GM23338 (cell line): ENCODE results near the gene ADPGK. TPM values are rescaled to one million over a fixed set of nuclear protein-coding genes. Genes with fewer than 3 reads are reported as not detected.
A peak's percentile ranks its signal among the peaks of the same experiment; 100 is the strongest.

Experiments used
- ATAC-seq: fragments of 200-7000 bp; cut with Tn5 transposase; 3 replicates; pipeline ENCODE4 v1.9.1; 2020
- DNase-seq: peaks from one replicate; pipeline ENCODE4 v3.0.0-alpha.2; 2015; ENCODE audit warnings: low spot score
- H2AFZ ChIP-seq: fragments of 200-600 bp; sonication (generic); 2 replicates; pipeline ENCODE4 v1.8.0; 2016; ENCODE audit warnings: antibody characterized with exemption, mild to moderate bottlenecking, moderate library complexity
- H3F3A ChIP-seq: fragments of 200-600 bp; sonication (generic); replicated peaks from 2 replicates; pipeline ENCODE4 v1.8.0; 2017; ENCODE audit warnings: antibody characterized with exemption, mixed run types, low read depth
- H3K27ac ChIP-seq: fragments of 200-600 bp; sonication (generic); 2 replicates; pipeline ENCODE4 v1.6.1; 2016; ENCODE audit warnings: low read depth
- H3K27me3 ChIP-seq: fragments of 200-600 bp; sonication (generic); 2 replicates; pipeline ENCODE4 v1.8.0; 2016; ENCODE audit warnings: mild to moderate bottlenecking, mixed run types, moderate library complexity; ENCODE audit not compliant: insufficient read depth
- H3K36me3 ChIP-seq: fragments of 200-600 bp; sonication (generic); 2 replicates; pipeline ENCODE4 v1.8.0; 2016; ENCODE audit warnings: mild to moderate bottlenecking; ENCODE audit not compliant: insufficient read depth
- H3K4me1 ChIP-seq: fragments of 200-600 bp; sonication (generic); 2 replicates; pipeline ENCODE4 v1.8.0; 2016; ENCODE audit warnings: mild to moderate bottlenecking, moderate library complexity; ENCODE audit not compliant: insufficient read depth
- H3K4me2 ChIP-seq: fragments of 200-600 bp; sonication (generic); 2 replicates; pipeline ENCODE4 v1.7.1; 2017; ENCODE audit warnings: mixed run types
- H3K4me3 ChIP-seq: fragments of 200-600 bp; sonication (generic); 2 replicates; pipeline ENCODE4 v1.6.1; 2016; ENCODE audit warnings: mixed run types
- H3K79me2 ChIP-seq: fragments of 200-600 bp; sonication (generic); replicated peaks from 2 replicates; pipeline ENCODE4 v1.8.0; 2017; ENCODE audit warnings: mild to moderate bottlenecking; ENCODE audit not compliant: insufficient read depth
- H3K9me2 ChIP-seq: fragments of 200-600 bp; sonication (generic); 2 replicates; pipeline ENCODE4 v1.8.0; 2017; ENCODE audit not compliant: insufficient read depth
- H4K20me1 ChIP-seq: fragments of 200-600 bp; sonication (generic); replicated peaks from 2 replicates; pipeline ENCODE4 v1.8.0; 2017; ENCODE audit warnings: mild to moderate bottlenecking; ENCODE audit not compliant: insufficient read depth
- H3K27ac Mint-ChIP-seq: 2 replicates; pipeline ENCODE4 v1.8.0; 2020; ENCODE audit warnings: inconsistent platforms, mild to moderate bottlenecking, moderate library complexity, mixed read lengths
- H3K27me3 Mint-ChIP-seq: 3 replicates; pipeline ENCODE4 v1.8.0; 2022; ENCODE audit warnings: low read depth, mild to moderate bottlenecking, moderate library complexity, mixed read lengths, inconsistent platforms; ENCODE audit not compliant: insufficient read depth, poor library complexity
- H3K36me3 Mint-ChIP-seq: 3 replicates; pipeline ENCODE4 v1.8.0; 2021; ENCODE audit warnings: low read depth, mild to moderate bottlenecking, inconsistent platforms, moderate library complexity, mixed read lengths
- H3K4me1 Mint-ChIP-seq: 3 replicates; pipeline ENCODE4 v1.8.0; 2020; ENCODE audit warnings: mild to moderate bottlenecking, inconsistent platforms, mixed read lengths
- H3K4me3 Mint-ChIP-seq: 3 replicates; pipeline ENCODE4 v1.8.0; 2021; ENCODE audit warnings: moderate library complexity, mild to moderate bottlenecking, inconsistent platforms, mixed read lengths
- H3K9me3 Mint-ChIP-seq: 3 replicates; pipeline ENCODE4 v1.8.0; 2020; ENCODE audit warnings: moderate library complexity, mild to moderate bottlenecking, inconsistent platforms, mixed read lengths
- CTCF ChIP-seq, 2 experiments: fragments of 200-600 bp in 1 of 2; sonication (generic) in 1 of 2; conservative IDR thresholded peaks; 2 replicates each; pipeline versions ENCODE4 v1.5.1 to v1.6.1; 2016 to 2017; ENCODE audit warnings: antibody characterized with exemption in 2 of 2, low read depth in 2 of 2, mild to moderate bottlenecking in 2 of 2, moderate library complexity in 1 of 2
- EZH2 ChIP-seq: fragments of 200-600 bp; sonication (generic); IDR thresholded peaks from one replicate; pipeline ENCODE4 v1.8.0; 2017; ENCODE audit warnings: antibody characterized with exemption, mild to moderate bottlenecking, low read depth; ENCODE audit not compliant: unreplicated experiment
- EZH2phosphoT487 ChIP-seq: fragments of 200-600 bp; sonication (generic); IDR thresholded peaks from one replicate; pipeline ENCODE4 v1.8.1; 2018; ENCODE audit warnings: antibody characterized with exemption; ENCODE audit not compliant: unreplicated experiment
- JUNB ChIP-seq: IDR thresholded peaks from one replicate; pipeline ENCODE4 v1.6.1; 2016; ENCODE audit warnings: antibody characterized with exemption; ENCODE audit not compliant: unreplicated experiment
- NANOG ChIP-seq: IDR thresholded peaks from 2 replicates; pipeline ENCODE4 v1.6.1; 2016; ENCODE audit warnings: antibody characterized with exemption, borderline replicate concordance
- POLR2AphosphoS5 ChIP-seq: IDR thresholded peaks from 2 replicates; pipeline ENCODE4 v1.6.1; 2016; ENCODE audit warnings: antibody characterized with exemption, low read depth
- STAT1 ChIP-seq: IDR thresholded peaks from one replicate; pipeline ENCODE4 v1.6.1; 2016; ENCODE audit warnings: antibody characterized with exemption; ENCODE audit not compliant: unreplicated experiment
- ZNF114 ChIP-seq: fragments of 250-450 bp; sonication (Bioruptor Pico); IDR thresholded peaks from 2 replicates; pipeline ENCODE4 v1.5.0; 2020; ENCODE audit warnings: mild to moderate bottlenecking, moderate library complexity
- ZNF331 ChIP-seq: fragments of 250-450 bp; sonication (Bioruptor Pico); IDR thresholded peaks from 2 replicates; pipeline ENCODE4 v1.5.0; 2020; ENCODE audit warnings: low read depth, mild to moderate bottlenecking, moderate library complexity
- polyA plus RNA-seq: library from polyadenylated mRNA; unstranded; fragments of >200 nt; fragmentation: Nextera tagmentation; extraction: Ambion mirVana; gene quantifications from 2 replicates; pipeline ENCODE4 v1.2.1, GENCODE V29; 2016
- total RNA-seq: library from RNA; depleted of rRNA; stranded (reverse); fragments of >200 nt; shearing (Covaris generic); gene quantifications from 2 replicates; pipeline ENCODE4 v1.2.3, GENCODE V29; 2014
- TF ChIP-seq, protein P1 (sequence below): IDR thresholded peaks from one replicate; pipeline ENCODE4 v1.6.1; 2018; ENCODE audit warnings: antibody characterized with exemption; ENCODE audit not compliant: unreplicated experiment
- TF ChIP-seq, protein P2 (sequence below): IDR thresholded peaks from 2 replicates; pipeline ENCODE4 v1.6.1; 2016; ENCODE audit warnings: antibody characterized with exemption
- TF ChIP-seq, protein P3 (sequence below): fragments of 250-450 bp; sonication (Bioruptor Pico); IDR thresholded peaks from 2 replicates; pipeline ENCODE4 v1.5.0; 2020; ENCODE audit warnings: mild to moderate bottlenecking, moderate library complexity

ADPGK gene
- total and polyA plus RNA-seq, 2 experiments from 2014 or later = 21.5 to 57.0 TPM

GRCh38 chr15:72813345-72814004 lies 29.9 kb upstream of the ADPGK start:
- TF ChIP-seq CTCF (conservative IDR thresholded peaks at IDR 0.05; ENCODE audit: low read depth in 2 of 2) (no peak), EZH2phosphoT487 (no peak), JUNB (no peak), EZH2 (no peak), ZNF331 (CRISPR knock-in tag) (no peak), POLR2AphosphoS5 (no peak), NANOG (no peak), STAT1 (no peak), ZNF114 (CRISPR knock-in tag) (no peak)
- TF ChIP-seq, protein P1, sequence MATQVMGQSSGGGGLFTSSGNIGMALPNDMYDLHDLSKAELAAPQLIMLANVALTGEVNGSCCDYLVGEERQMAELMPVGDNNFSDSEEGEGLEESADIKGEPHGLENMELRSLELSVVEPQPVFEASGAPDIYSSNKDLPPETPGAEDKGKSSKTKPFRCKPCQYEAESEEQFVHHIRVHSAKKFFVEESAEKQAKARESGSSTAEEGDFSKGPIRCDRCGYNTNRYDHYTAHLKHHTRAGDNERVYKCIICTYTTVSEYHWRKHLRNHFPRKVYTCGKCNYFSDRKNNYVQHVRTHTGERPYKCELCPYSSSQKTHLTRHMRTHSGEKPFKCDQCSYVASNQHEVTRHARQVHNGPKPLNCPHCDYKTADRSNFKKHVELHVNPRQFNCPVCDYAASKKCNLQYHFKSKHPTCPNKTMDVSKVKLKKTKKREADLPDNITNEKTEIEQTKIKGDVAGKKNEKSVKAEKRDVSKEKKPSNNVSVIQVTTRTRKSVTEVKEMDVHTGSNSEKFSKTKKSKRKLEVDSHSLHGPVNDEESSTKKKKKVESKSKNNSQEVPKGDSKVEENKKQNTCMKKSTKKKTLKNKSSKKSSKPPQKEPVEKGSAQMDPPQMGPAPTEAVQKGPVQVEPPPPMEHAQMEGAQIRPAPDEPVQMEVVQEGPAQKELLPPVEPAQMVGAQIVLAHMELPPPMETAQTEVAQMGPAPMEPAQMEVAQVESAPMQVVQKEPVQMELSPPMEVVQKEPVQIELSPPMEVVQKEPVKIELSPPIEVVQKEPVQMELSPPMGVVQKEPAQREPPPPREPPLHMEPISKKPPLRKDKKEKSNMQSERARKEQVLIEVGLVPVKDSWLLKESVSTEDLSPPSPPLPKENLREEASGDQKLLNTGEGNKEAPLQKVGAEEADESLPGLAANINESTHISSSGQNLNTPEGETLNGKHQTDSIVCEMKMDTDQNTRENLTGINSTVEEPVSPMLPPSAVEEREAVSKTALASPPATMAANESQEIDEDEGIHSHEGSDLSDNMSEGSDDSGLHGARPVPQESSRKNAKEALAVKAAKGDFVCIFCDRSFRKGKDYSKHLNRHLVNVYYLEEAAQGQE = no peak
- TF ChIP-seq, protein P2, sequence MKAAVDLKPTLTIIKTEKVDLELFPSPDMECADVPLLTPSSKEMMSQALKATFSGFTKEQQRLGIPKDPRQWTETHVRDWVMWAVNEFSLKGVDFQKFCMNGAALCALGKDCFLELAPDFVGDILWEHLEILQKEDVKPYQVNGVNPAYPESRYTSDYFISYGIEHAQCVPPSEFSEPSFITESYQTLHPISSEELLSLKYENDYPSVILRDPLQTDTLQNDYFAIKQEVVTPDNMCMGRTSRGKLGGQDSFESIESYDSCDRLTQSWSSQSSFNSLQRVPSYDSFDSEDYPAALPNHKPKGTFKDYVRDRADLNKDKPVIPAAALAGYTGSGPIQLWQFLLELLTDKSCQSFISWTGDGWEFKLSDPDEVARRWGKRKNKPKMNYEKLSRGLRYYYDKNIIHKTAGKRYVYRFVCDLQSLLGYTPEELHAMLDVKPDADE = no peak
- TF ChIP-seq, protein P3, sequence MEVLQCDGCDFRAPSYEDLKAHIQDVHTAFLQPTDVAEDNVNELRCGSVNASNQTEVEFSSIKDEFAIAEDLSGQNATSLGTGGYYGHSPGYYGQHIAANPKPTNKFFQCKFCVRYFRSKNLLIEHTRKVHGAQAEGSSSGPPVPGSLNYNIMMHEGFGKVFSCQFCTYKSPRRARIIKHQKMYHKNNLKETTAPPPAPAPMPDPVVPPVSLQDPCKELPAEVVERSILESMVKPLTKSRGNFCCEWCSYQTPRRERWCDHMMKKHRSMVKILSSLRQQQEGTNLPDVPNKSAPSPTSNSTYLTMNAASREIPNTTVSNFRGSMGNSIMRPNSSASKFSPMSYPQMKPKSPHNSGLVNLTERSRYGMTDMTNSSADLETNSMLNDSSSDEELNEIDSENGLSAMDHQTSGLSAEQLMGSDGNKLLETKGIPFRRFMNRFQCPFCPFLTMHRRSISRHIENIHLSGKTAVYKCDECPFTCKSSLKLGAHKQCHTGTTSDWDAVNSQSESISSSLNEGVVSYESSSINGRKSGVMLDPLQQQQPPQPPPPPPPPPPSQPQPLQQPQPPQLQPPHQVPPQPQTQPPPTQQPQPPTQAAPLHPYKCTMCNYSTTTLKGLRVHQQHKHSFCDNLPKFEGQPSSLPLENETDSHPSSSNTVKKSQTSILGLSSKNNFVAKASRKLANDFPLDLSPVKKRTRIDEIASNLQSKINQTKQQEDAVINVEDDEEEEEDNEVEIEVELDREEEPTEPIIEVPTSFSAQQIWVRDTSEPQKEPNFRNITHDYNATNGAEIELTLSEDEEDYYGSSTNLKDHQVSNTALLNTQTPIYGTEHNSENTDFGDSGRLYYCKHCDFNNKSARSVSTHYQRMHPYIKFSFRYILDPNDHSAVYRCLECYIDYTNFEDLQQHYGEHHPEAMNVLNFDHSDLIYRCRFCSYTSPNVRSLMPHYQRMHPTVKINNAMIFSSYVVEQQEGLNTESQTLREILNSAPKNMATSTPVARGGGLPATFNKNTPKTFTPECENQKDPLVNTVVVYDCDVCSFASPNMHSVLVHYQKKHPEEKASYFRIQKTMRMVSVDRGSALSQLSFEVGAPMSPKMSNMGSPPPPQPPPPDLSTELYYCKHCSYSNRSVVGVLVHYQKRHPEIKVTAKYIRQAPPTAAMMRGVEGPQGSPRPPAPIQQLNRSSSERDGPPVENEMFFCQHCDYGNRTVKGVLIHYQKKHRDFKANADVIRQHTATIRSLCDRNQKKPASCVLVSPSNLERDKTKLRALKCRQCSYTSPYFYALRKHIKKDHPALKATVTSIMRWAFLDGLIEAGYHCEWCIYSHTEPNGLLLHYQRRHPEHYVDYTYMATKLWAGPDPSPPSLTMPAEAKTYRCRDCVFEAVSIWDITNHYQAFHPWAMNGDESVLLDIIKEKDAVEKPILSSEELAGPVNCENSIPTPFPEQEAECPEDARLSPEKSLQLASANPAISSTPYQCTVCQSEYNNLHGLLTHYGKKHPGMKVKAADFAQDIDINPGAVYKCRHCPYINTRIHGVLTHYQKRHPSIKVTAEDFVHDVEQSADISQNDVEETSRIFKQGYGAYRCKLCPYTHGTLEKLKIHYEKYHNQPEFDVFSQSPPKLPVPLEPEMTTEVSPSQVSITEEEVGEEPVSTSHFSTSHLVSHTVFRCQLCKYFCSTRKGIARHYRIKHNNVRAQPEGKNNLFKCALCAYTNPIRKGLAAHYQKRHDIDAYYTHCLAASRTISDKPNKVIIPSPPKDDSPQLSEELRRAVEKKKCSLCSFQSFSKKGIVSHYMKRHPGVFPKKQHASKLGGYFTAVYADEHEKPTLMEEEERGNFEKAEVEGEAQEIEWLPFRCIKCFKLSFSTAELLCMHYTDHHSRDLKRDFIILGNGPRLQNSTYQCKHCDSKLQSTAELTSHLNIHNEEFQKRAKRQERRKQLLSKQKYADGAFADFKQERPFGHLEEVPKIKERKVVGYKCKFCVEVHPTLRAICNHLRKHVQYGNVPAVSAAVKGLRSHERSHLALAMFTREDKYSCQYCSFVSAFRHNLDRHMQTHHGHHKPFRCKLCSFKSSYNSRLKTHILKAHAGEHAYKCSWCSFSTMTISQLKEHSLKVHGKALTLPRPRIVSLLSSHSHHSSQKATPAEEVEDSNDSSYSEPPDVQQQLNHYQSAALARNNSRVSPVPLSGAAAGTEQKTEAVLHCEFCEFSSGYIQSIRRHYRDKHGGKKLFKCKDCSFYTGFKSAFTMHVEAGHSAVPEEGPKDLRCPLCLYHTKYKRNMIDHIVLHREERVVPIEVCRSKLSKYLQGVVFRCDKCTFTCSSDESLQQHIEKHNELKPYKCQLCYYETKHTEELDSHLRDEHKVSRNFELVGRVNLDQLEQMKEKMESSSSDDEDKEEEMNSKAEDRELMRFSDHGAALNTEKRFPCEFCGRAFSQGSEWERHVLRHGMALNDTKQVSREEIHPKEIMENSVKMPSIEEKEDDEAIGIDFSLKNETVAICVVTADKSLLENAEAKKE (CRISPR knock-in tag) = no peak
- Mint-ChIP-seq H3K27me3 (peaks cover 2% of the 10 kb centered on the region), H3K4me3 (no peak overlapping the region), H3K9me3 (peaks cover 4% of the 10 kb centered on the region), H3K4me1 (peaks cover 3% of the 10 kb centered on the region), H3K36me3 (no peaks in the 10 kb centered on the region), H3K27ac (no peak overlapping the region)
- H3K4me2 ChIP-seq = no peak overlapping the region
- no peak overlapping the region for H3K4me3 ChIP-seq
- peak; percentile 86 for ATAC-seq
- H3K4me1 ChIP-seq = no peaks in the 10 kb centered on the region
- no peak overlapping the region for H3K27ac ChIP-seq
- no peaks in the 10 kb centered on the region for H3F3A ChIP-seq
- H3K36me3 ChIP-seq = no peaks in the 10 kb centered on the region
- peaks cover 8% of the 10 kb centered on the region; the same call in 1 of the 2 replicates for H3K9me2 ChIP-seq
- peak overlapping the region; percentile 87 for H2AFZ ChIP-seq
- DNase-seq = peak; percentile 49
- H3K79me2 ChIP-seq = no peaks in the 10 kb centered on the region
- 0 out of 2 replicates have a peak, but pooled peaks cover 5% of the 10 kb centered on the region for H4K20me1 ChIP-seq
- H3K27me3 ChIP-seq = no peaks in the 10 kb centered on the region
